Activated T-cell treated with anti-CD3 and anti-CD28 coated beads, Interleukin-2, amount 50 U/mL, for 1 hour (primary cell): Measurements from ENCODE around the gene ZNF554.

ENCODE experiments used
- DNase-seq: peaks from one replicate; pipeline ENCODE4 v3.0.0-alpha.2; 2020

The ZNF554 gene

GRCh38 chr19:2834294-2834871, 14.7 kb downstream of the ZNF554 start:
- DNase-seq, result no peak

- no peak for DNase-seq
These were observed 17.8 kb downstream of the ZNF554 start for GRCh38 chr19:2837430-2837829.

- DNase-seq, result peak; percentile 97
These were observed 21.4 kb downstream of the ZNF554 start, which contains the start of gene ZNF555 for GRCh38 chr19:2840794-2841791. Gene ZNF555 (plus strand): TSS chr19:2841475. CDS start chr19:2841573, 98 bp downstream.

GRCh38 chr19:2841855-2842574, 22.3 kb downstream of the ZNF554 start:
- DNase-seq, result peak; percentile 30

GRCh38 chr19:2845107-2845506, 25.4 kb downstream of the ZNF554 start:
- no peak for DNase-seq

GRCh38 chr19:2846180-2846894, 26.7 kb downstream of the ZNF554 start:
- no peak for DNase-seq

- DNase-seq, result no peak
These were observed 27.8 kb downstream of the ZNF554 start for GRCh38 chr19:2847507-2847906.

- no peak for DNase-seq
These were observed 28.9 kb downstream of the ZNF554 start for GRCh38 chr19:2848616-2849015.

GRCh38 chr19:2850256-2850925, 30.7 kb downstream of the ZNF554 start:
- no peak for DNase-seq

- DNase-seq, result no peak
These were observed 32.9 kb downstream of the ZNF554 start for GRCh38 chr19:2852598-2852997.

GRCh38 chr19:2853015-2853606, 33.4 kb downstream of the ZNF554 start:
- DNase-seq, result no peak

GRCh38 chr19:2854849-2855248, 35.2 kb downstream of the ZNF554 start:
- DNase-seq, result no peak

- DNase-seq, result no peak
These were observed 36.9 kb downstream of the ZNF554 start for GRCh38 chr19:2856457-2857050.

GRCh38 chr19:2858864-2859263, 39.2 kb downstream of the ZNF554 start:
- no peak for DNase-seq

- no peak for DNase-seq
These were observed 44.1 kb downstream of the ZNF554 start for GRCh38 chr19:2863816-2864215.

GRCh38 chr19:2865334-2866100, 45.8 kb downstream of the ZNF554 start:
- no peak for DNase-seq

GRCh38 chr19:2866495-2867024, 46.9 kb downstream of the ZNF554 start:
- DNase-seq, result no peak

GRCh38 chr19:2867025-2867991, 47.6 kb downstream of the ZNF554 start, which contains the start of gene ZNF556:
Gene ZNF556 (plus strand): TSS chr19:2867335. CDS start chr19:2867422, 87 bp downstream.
- DNase-seq, result no peak

- no peak for DNase-seq
These were observed 50.0 kb downstream of the ZNF554 start for GRCh38 chr19:2869618-2870017.
